ENCODE results near the gene NBEA.

- no peak for TF ChIP-seq POLR2A (IDR thresholded peaks at IDR 0.05)
- no peak for TF ChIP-seq CTCF (IDR thresholded peaks at IDR 0.05)
Observed at GRCh38 chr13:35266412-35266811, 324.3 kb downstream of the NBEA start.

Data from vagina (tissue), 2 donors.